ENCODE measurements around the gene GSG1L2. TPM values are rescaled to one million over a fixed set of nuclear protein-coding genes. Genes with fewer than 3 reads are reported as not detected.

GSG1L2 gene
- total and polyA plus RNA-seq, 2 of the 4 experiments (the other 2 are of a cell fraction) = not detected

GRCh38 chr17:9833922-9834321 lies 12.0 kb upstream of the GSG1L2 start:
- no TSS peak for BruUV-seq (replicated peaks)
- no peaks in the 10 kb centered on the region for H3K9me3 ChIP-seq (ENCODE audit: control insufficient read depth, insufficient read depth, low read length)
- H3K27me3 ChIP-seq (ENCODE audit: control insufficient read depth, insufficient read depth, low read length) = no peaks in the 10 kb centered on the region
- H3K4ac ChIP-seq (ENCODE audit: low read depth, low read length) = no peak overlapping the region
- POLR2A ChIA-PET (ENCODE audit: unreplicated experiment) = no interaction called here
- H2BK5ac ChIP-seq (ENCODE audit: low read depth, low read length, poor library complexity, severe bottlenecking) = no peak overlapping the region
- H3K4me2 ChIP-seq (ENCODE audit: low read depth, low read length) = no peak overlapping the region
- DNase-seq (no peak), ATAC-seq (ENCODE audit: low read depth) (no peak)
- no peak overlapping the region for H4K8ac ChIP-seq (ENCODE audit: low read depth in 2 of 2, low read length in 2 of 2)
- H3K14ac ChIP-seq (replicated peaks; ENCODE audit: low read depth, low read length) = no peak overlapping the region
- no peak overlapping the region for H2AK5ac ChIP-seq (ENCODE audit: low read depth, low read length)
- H4K5ac ChIP-seq (ENCODE audit: low read depth, low read length) = no peak overlapping the region
- WGBS, 2 experiments (ENCODE audit: extremely low coverage in 2 of 2, insufficient read length in 1 of 2) = 73% methylated on average over 2 of the region's 4 CpGs; no CpG with 5 or more reads in 1 of the 2 experiments
- H3K56ac ChIP-seq (ENCODE audit: extremely low read depth, insufficient read depth, low read length) = no peak overlapping the region
- no peak overlapping the region for H2BK120ac ChIP-seq (ENCODE audit: low read depth, low read length)
- H3K36me3 ChIP-seq (ENCODE audit: control insufficient read depth, insufficient read depth, low read length) = no peaks in the 10 kb centered on the region
- H3K23ac ChIP-seq (ENCODE audit: low read depth, low read length) = no peak overlapping the region
- no peak overlapping the region for H2AFZ ChIP-seq (replicated peaks; ENCODE audit: low read length, poor library complexity)
- dilution Hi-C loops (cut with HindIII; ENCODE audit: low sequenced_read_pairs, unreplicated experiment) (no loop called here), in situ Hi-C loops (cut with MboI; ENCODE audit: low sequenced_read_pairs) (no loop called here), intact Hi-C loops (cut with micrococcal nuclease) (no loop called here)
- no peak for TF ChIP-seq BHLHE40 (IDR thresholded peaks at IDR 0.05; ENCODE audit: low read depth, low read length)
- no peak for TF ChIP-seq RAD21 (IDR thresholded peaks at IDR 0.05; ENCODE audit: low read length)
- no peak for TF ChIP-seq CEBPB (IDR thresholded peaks at IDR 0.05; ENCODE audit: low read depth, low read length)
- H3K79me1 ChIP-seq (ENCODE audit: low read depth in 1 of 2, low read length in 2 of 2) = no peaks in the 10 kb centered on the region
- H3K9ac ChIP-seq (ENCODE audit: low read depth, low read length) = no peak overlapping the region
- no peak overlapping the region for H4K91ac ChIP-seq (ENCODE audit: insufficient read depth, low read depth, low read length)
- CTCF ChIA-PET = no interaction called here
- no peak overlapping the region for H3K27ac ChIP-seq (ENCODE audit: insufficient read depth, low read length)
- no peak overlapping the region for H2AK9ac ChIP-seq (replicated peaks; ENCODE audit: low read depth, low read length, poor library complexity)
- no peak overlapping the region; the same call in 2 of the 3 replicates for H2BK15ac ChIP-seq (ENCODE audit: low read depth, low read length)
- 0 out of 2 replicates have a peak overlapping the region, but pooled peaks have one; percentile 23 for H3K18ac ChIP-seq (ENCODE audit: low read depth, low read length)
- no peak overlapping the region for H2BK20ac ChIP-seq (ENCODE audit: low read depth, low read length)
- H3K4me1 ChIP-seq (ENCODE audit: control insufficient read depth, insufficient read depth, low read length) = peaks cover 12% of the 10 kb centered on the region
- no peaks in the 10 kb centered on the region for H4K20me1 ChIP-seq (ENCODE audit: insufficient read depth, low read length)
- no peak overlapping the region for H3K4me3 ChIP-seq (ENCODE audit: insufficient read depth, low read depth, low read length)
- no peaks in the 10 kb centered on the region for H3K9me1 ChIP-seq (ENCODE audit: insufficient read depth, low read length)

Data from IMR-90 (cell line).